Mesenteric fat pad (tissue), 1 donor: ENCODE measurements around the gene PTPRN2. TPM values are rescaled to one million over a fixed set of nuclear protein-coding genes. Genes with fewer than 3 reads are reported as not detected.
A peak's percentile ranks its signal among the peaks of the same experiment; 100 is the strongest.

Experiments
- DNase-seq: peaks from one replicate; pipeline ENCODE4 v3.0.0-alpha.2; 2020; ENCODE audit warnings: low spot score
- total RNA-seq: library from RNA; stranded (reverse); fragmentation: NEBNext Ultra II Directional; extraction: Animal tissue kit (Norgen Biotek cat#: 25700); gene quantifications from one replicate; pipeline ENCODE4 v1.2.1, GENCODE V29; 2021
- donor health status: DM: yes; HTN: yes; CAD: no.

Gene PTPRN2
- total RNA-seq, 1 donor from 2014 or later = 2.6 TPM

DNA sequence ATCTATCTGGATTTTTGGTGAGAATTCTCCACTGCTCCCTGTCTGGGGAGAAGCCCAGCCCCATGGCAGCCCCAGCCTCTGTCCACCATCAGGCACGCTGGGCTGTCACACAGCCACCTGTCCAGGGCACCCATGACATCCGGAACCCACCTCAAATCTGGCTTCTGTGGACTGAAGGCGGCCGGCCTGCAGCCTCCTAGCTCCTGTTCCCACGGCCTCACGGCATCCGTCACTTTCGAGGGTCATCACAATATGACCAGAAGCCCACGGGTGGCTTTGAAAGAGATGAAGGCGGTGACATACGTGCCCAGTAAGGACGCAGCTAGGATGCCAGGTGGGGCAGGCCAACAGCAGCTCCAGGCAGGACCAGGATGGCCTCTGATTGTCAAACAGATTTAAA, 140.9 kb downstream of the PTPRN2 start:
- peak; percentile 79 for DNase-seq

DNA sequence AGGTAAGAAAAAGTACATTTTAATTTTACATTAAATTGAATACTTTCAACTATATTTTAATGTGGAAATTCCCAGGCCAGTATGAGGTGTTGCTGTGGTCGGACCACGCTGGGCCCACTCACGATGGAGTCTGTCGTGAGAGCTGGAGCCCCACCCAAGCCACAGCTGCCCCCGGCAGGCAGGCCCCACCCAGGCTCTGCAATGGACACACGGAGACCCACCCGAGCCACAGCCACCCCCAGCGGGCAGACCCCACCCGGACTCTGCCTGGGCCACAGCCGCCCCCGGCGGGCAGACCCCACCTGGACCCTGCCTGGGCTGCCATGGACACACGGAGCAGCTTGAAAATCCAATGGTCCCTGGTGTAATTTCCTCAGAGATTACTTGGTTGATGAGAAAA, 141.3 kb downstream of the PTPRN2 start:
- peak; percentile 77 for DNase-seq

GRCh38 chr7:158445421-158446175, 142.0 kb downstream of the PTPRN2 start:
- DNase-seq = peak; percentile 85

- peak; percentile 88 for DNase-seq
These were observed 142.9 kb downstream of the PTPRN2 start for GRCh38 chr7:158444501-158445420.

GRCh38 chr7:158443688-158444483, 143.7 kb downstream of the PTPRN2 start:
- peak; percentile 89 for DNase-seq

DNA sequence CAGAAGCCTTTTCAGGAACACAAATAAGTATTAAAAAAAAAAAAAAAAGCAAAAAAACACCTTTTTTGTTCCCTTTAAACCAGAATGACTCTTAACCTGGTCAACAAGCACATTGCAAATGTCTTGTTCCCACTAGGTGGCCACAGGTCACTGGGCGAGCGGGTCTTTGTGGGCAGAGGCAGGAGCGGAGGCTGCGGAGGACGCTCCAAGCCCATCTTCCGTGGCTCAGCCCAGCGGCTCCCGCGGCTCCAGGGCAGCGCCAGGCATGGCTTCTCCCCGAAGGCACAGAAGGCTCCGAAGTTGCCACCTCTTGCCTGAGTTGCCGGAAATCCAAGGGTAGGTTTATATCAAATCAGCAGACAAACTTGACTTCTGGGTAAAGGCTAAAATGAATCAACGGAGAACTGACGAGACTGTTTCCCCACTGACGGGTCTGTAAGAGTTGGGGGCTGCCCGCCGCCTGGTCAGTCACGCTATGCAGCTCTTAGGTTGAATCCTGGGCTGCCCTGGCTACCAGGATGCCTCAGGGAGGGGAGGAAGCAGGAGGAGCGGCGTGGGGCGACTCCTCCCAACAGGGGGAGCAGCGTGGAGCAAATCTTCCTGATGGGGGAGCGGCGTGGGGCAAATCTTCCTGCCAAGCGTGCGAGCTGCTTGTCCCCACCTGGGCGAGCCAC, 144.5 kb downstream of the PTPRN2 start:
- peak; percentile 80 for DNase-seq

DNA sequence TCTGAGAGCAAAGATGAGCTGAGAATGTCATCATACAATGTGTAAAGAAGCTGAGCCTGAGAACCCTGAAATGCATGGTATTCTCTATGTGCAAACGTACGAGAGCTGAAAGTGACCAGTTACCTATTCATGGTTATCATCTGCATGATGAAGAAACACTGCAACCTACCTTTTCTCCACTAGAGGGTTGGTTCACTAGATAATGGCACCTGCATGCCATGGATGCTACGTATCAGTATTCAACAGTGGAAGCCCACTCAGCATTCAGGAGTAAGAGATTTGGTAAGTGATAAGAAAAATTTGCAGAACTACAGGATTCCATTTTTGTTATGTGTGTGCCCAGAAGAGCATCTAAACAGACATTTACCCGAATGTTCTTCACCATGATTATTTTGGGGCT, 145.4 kb downstream of the PTPRN2 start:
- no peak for DNase-seq

- peak; percentile 30 for DNase-seq
These were observed 148.6 kb downstream of the PTPRN2 start for GRCh38 chr7:158439035-158439434.

GRCh38 chr7:158432369-158433341, 155.0 kb downstream of the PTPRN2 start:
- peak; percentile 86 for DNase-seq

DNA sequence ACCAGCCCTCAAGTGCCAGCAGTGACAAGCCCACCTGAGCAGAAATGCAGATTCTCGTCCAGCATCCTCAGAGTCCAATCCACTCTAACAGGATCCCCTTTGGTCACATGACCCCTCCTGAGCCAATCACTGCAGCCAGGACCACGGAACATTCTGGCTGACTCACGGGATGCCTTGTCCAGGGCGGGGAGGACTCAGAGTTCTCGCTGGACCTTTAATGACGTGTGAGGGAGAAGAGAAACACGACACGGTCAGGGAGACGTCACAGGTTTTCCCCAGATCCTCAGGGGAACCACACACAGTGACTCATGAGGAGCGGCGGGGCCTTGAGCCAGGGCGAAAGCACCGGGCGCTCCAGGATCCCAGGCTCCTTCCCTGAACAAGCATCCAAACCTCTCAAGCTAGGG, 155.7 kb downstream of the PTPRN2 start:
- peak; percentile 87 for DNase-seq

- peak; percentile 65 for DNase-seq
These were observed 156.3 kb downstream of the PTPRN2 start for GRCh38 chr7:158431055-158431940.

- DNase-seq = peak; percentile 78
These were observed 157.2 kb downstream of the PTPRN2 start for GRCh38 chr7:158430308-158431034.

DNA sequence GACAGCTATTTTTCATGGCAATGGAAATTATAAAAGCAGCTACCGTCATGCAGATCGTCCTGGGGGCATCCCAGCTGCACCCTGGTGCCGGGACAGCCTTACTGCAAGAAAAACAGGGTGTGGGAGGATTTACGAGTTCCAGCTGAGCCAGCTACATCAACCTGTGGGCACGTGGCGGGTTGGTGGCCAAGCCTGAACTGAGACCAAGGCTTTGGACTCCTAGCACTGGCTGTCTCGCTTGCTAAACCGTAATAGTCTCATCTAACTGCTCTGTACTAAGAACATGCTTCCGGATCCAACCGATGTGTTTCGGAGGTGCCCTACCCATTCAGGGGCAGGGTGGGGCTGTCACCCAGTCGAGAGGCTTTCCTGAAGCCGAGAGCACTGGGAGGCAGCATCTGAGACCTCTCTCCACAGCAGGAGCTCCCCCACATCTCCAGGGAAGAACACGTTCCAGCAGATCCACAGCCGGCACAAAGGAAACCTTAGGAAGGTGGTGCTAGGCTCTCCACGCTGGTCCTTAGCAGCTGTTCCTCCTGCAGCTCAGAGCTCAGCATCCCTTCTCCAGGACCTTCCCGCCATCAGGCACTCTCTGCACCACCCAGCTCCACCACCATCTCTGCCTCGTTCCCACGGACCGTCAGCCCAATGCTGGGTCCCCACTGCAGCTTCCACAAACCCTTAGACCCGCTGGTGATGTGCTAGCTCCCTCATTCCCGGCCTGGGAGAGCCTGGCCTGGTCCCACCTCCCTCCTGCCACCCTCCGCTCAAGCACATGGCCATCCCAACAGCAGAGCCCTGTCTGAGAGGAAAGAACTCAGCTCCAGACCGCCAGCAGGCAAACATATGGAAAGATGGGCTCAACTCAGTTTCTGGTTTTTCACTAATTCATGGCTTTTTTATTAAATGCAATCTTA, 158.5 kb downstream of the PTPRN2 start:
- peak; percentile 77 for DNase-seq

DNA sequence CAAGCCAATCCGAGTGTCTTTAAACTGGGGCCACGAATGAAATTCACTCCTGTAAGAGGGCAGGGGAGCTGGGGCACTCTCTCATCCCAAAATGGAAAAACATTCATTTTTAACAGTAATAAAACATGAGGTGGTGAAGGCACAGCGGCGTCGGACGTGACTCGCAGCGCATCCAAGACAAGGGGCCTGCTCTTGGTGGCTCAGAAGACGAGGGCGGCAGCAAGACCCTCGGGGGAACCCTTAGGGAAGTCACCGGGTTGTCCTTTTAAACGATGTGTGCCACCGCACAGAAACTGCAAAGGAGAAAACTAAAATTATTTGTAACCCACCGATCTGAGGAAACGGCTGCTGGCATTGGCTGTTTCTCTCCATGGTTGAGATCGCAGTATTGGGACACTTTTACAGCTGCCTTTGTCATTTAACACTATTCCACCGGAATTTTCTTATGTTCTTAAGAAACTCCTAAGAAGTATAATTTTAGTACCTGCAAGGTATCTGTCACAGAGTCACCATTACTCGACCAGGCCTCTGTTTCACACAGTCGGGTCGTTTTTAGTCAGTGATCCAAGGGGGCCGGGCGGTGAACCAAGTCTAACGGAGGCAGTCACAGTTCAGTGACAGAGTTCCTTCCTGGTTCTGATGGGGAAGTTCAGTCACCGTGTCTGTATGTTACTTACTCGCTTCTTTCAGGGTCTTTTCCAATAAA, 159.3 kb downstream of the PTPRN2 start:
- DNase-seq = peak; percentile 57

- peak; percentile 14 for DNase-seq
These were observed 161.9 kb downstream of the PTPRN2 start for GRCh38 chr7:158425676-158426075.

- peak; percentile 84 for DNase-seq
These were observed 163.1 kb downstream of the PTPRN2 start for GRCh38 chr7:158424531-158424930.
